ENCODE data around the gene NUCB2.

DNA sequence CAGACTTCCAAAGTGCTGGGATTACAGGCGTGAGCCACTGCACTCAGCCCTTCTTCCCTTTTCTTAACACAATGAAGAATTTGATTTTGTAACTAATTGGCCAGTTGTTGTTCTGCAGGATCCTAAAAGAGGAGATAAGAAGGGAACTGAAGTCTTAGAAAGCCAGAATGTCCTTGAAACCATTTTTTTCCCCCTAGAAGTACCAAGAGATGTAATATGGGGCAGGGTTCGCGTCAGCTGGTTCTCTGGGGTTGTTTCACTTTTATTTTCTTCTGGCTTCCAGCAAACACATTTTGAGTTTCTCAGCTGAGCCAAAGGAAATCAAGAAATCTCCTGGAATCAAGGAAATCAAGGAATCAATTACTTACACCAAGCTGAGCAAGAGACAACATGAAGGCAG lies 7.6 kb upstream of the NUCB2 start:
- TF ChIP-seq, protein P1, sequence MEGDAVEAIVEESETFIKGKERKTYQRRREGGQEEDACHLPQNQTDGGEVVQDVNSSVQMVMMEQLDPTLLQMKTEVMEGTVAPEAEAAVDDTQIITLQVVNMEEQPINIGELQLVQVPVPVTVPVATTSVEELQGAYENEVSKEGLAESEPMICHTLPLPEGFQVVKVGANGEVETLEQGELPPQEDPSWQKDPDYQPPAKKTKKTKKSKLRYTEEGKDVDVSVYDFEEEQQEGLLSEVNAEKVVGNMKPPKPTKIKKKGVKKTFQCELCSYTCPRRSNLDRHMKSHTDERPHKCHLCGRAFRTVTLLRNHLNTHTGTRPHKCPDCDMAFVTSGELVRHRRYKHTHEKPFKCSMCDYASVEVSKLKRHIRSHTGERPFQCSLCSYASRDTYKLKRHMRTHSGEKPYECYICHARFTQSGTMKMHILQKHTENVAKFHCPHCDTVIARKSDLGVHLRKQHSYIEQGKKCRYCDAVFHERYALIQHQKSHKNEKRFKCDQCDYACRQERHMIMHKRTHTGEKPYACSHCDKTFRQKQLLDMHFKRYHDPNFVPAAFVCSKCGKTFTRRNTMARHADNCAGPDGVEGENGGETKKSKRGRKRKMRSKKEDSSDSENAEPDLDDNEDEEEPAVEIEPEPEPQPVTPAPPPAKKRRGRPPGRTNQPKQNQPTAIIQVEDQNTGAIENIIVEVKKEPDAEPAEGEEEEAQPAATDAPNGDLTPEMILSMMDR (IDR thresholded peaks at IDR 0.05): no peak
- TF ChIP-seq POLR2A (IDR thresholded peaks at IDR 0.05): no peak
- TF ChIP-seq EP300 (IDR thresholded peaks at IDR 0.05): no peak
